ENCODE data around the gene NOTO.

Gene NOTO

GRCh38 chr2:73243884-73244570, 41.7 kb downstream of the NOTO start:
- H3K36me3 ChIP-seq (ENCODE audit: control insufficient read depth, insufficient read depth, low read length), result no peaks in the 10 kb centered on the region

GRCh38 chr2:73244580-73244979, 42.2 kb downstream of the NOTO start:
- TF ChIP-seq CTCF (IDR thresholded peaks at IDR 0.05), result no peak
- Histone ChIP-seq H3K9me3 (ENCODE audit: control insufficient read depth, low read length) (no peaks in the 10 kb centered on the region), H3K79me2 (no peaks in the 10 kb centered on the region), H3K4me1 (peaks cover 15% of the 10 kb centered on the region), H3K9ac (no peak overlapping the region), H3K4me2 (ENCODE audit: low read length) (no peak overlapping the region), H2AFZ (no peak overlapping the region), H3K27me3 (ENCODE audit: control insufficient read depth, insufficient read depth, low read length) (no peaks in the 10 kb centered on the region), H3K36me3 (ENCODE audit: control insufficient read depth, insufficient read depth, low read length) (no peaks in the 10 kb centered on the region), H3K4me3 (ENCODE audit: low read depth, low read length) (no peak overlapping the region), H3K27ac (no peak overlapping the region)

More at GRCh38 chr2:73243884-73244570, 41.7 kb downstream of the NOTO start:
- H3K27ac ChIP-seq, result no peak overlapping the region
- no peak overlapping the region for H3K4me3 ChIP-seq (ENCODE audit: low read depth, low read length)
- peaks cover 1% of the 10 kb centered on the region for H3K79me2 ChIP-seq
- peaks cover 12% of the 10 kb centered on the region for H3K4me1 ChIP-seq
- H3K9ac ChIP-seq, result no peak overlapping the region
- H3K4me2 ChIP-seq (ENCODE audit: low read length), result peak overlapping the region; percentile 22
- H3K9me3 ChIP-seq (ENCODE audit: control insufficient read depth, low read length), result no peaks in the 10 kb centered on the region
- no peak for TF ChIP-seq CTCF (IDR thresholded peaks at IDR 0.05)
- no peaks in the 10 kb centered on the region for H3K27me3 ChIP-seq (ENCODE audit: control insufficient read depth, insufficient read depth, low read length)
- H2AFZ ChIP-seq, result no peak overlapping the region

GRCh38 chr2:73246850-73247249, 44.5 kb downstream of the NOTO start:
- H2AFZ ChIP-seq, result no peak overlapping the region
- H3K36me3 ChIP-seq (ENCODE audit: control insufficient read depth, insufficient read depth, low read length), result no peaks in the 10 kb centered on the region
- no peak overlapping the region for H3K4me2 ChIP-seq (ENCODE audit: low read length)
- no peak overlapping the region for H3K4me3 ChIP-seq (ENCODE audit: low read depth, low read length)
- no peak for TF ChIP-seq CTCF (IDR thresholded peaks at IDR 0.05)
- peaks cover 19% of the 10 kb centered on the region for H3K4me1 ChIP-seq
- no peak overlapping the region for H3K27ac ChIP-seq
- no peak overlapping the region for H3K9ac ChIP-seq
- no peaks in the 10 kb centered on the region for H3K79me2 ChIP-seq
- no peaks in the 10 kb centered on the region for H3K9me3 ChIP-seq (ENCODE audit: control insufficient read depth, low read length)
- no peaks in the 10 kb centered on the region for H3K27me3 ChIP-seq (ENCODE audit: control insufficient read depth, insufficient read depth, low read length)

- Histone ChIP-seq H3K4me2 (ENCODE audit: low read length) (no peak overlapping the region), H3K36me3 (ENCODE audit: control insufficient read depth, insufficient read depth, low read length) (no peaks in the 10 kb centered on the region), H3K27ac (peak overlapping the region; percentile 13), H3K27me3 (ENCODE audit: control insufficient read depth, insufficient read depth, low read length) (no peaks in the 10 kb centered on the region), H3K9me3 (ENCODE audit: control insufficient read depth, low read length) (no peaks in the 10 kb centered on the region), H3K4me3 (ENCODE audit: low read depth, low read length) (no peak overlapping the region), H3K9ac (no peak overlapping the region), H3K79me2 (no peaks in the 10 kb centered on the region), H2AFZ (no peak overlapping the region), H3K4me1 (peaks cover 12% of the 10 kb centered on the region)
- TF ChIP-seq CTCF (IDR thresholded peaks at IDR 0.05), result no peak
These were observed 47.3 kb downstream of the NOTO start for GRCh38 chr2:73249636-73250035.
